Upper lobe of right lung (tissue), 1 donor: Measurements from ENCODE around the gene ECI1. TPM values are rescaled to one million over a fixed set of nuclear protein-coding genes. Genes with fewer than 3 reads are reported as not detected.

ENCODE experiments used
- ATAC-seq: fragments of 200-7000 bp; cut with Tn5 transposase; one replicate; pipeline ENCODE4 v1.9.1; 2020; ENCODE audit warnings: mild to moderate bottlenecking, moderate library complexity
- DNase-seq: peaks from one replicate; pipeline ENCODE4 v3.0.0-alpha.2; 2020
- H3K27ac ChIP-seq: fragments of 200-600 bp; one replicate; pipeline ENCODE4 v1.8.0; 2022
- H3K27me3 ChIP-seq: fragments of 200-600 bp; one replicate; pipeline ENCODE4 v1.8.0; 2022; ENCODE audit warnings: mild to moderate bottlenecking
- H3K36me3 ChIP-seq: fragments of 200-600 bp; one replicate; pipeline ENCODE4 v1.8.0; 2022
- H3K4me1 ChIP-seq: fragments of 200-600 bp; one replicate; pipeline ENCODE4 v1.8.0; 2022
- H3K4me3 ChIP-seq: fragments of 200-600 bp; one replicate; pipeline ENCODE4 v1.8.0; 2022; ENCODE audit warnings: mild to moderate bottlenecking
- H3K9me3 ChIP-seq: fragments of 200-600 bp; one replicate; pipeline ENCODE4 v1.8.0; 2022
- CTCF ChIP-seq: fragments of 200-600 bp; IDR thresholded peaks from one replicate; pipeline ENCODE4 v1.8.0; 2022; ENCODE audit warnings: antibody characterized with exemption
- intact Hi-C: fragments of 100-400 bp; cut with DNase I; formaldehyde crosslinking; loops from one replicate; pipeline ENCODE4 v1.11.0; 2022
- total RNA-seq: library from RNA; stranded (reverse); fragmentation: NEBNext Ultra II Directional; extraction: Animal tissue kit (Norgen Biotek cat#: 25700); gene quantifications from one replicate; pipeline ENCODE4 v1.2.1, GENCODE V29; 2021
- donor health status: DM: no; HTN: yes; CAD: no; lungs with severe emphysema.

Gene ECI1
- total RNA-seq, 1 donor from 2014 or later = 46.2 TPM

DNA sequence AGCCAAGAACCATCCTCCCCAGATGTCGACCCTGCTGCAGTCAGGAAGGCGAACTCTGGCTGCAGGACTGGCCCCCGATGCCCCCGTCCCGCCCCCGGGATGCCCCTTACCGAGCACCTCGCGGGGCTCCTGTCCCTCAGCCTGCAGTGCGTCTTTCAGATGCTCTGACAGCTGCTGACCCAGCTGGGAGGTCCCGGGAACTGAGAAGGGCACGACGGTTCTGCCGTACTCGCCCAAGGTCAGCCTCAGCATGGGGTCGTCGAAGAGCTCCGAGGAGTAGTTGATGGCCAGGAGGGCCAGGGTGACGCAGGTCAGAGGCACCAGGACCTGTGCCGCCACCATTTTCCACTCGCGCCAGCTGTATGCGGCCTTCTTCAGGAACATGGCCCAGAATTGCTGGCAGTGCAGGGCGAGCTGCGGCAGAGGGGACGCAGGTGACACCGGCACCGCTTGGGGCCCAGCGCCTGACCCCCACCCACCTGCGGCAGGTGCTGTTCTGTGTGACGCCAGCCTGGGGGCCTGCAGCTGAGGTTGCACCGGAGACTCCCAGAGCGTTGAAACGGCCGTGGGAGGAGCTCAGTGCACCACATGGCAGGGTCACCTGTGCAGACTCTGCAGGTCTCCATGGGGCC lies 36.6 kb upstream of the ECI1 start:
- H3K36me3 ChIP-seq = peaks cover 67% of the 10 kb centered on the region
- intact Hi-C loops = no loop called here

GRCh38 chr16:2286550-2286949 lies 35.2 kb upstream of the ECI1 start:
- H3K27me3 ChIP-seq = no peaks in the 10 kb centered on the region
- intact Hi-C loops = no loop called here
- H3K4me3 ChIP-seq = no peak overlapping the region
- no peak for TF ChIP-seq CTCF
- H3K27ac ChIP-seq = no peak overlapping the region
- DNase-seq (peak; percentile 65), ATAC-seq (no peak)
- no peaks in the 10 kb centered on the region for H3K4me1 ChIP-seq
- H3K36me3 ChIP-seq = peaks cover 53% of the 10 kb centered on the region
- no peaks in the 10 kb centered on the region for H3K9me3 ChIP-seq

More for the DNA sequence above, 36.6 kb upstream of the ECI1 start:
- ATAC-seq = no peak
- TF ChIP-seq CTCF = no peak
- no peak overlapping the region for H3K4me3 ChIP-seq
- H3K4me1 ChIP-seq = no peaks in the 10 kb centered on the region
- H3K27me3 ChIP-seq = no peaks in the 10 kb centered on the region
- no peaks in the 10 kb centered on the region for H3K9me3 ChIP-seq
- DNase-seq = no peak
- no peak overlapping the region for H3K27ac ChIP-seq

DNA sequence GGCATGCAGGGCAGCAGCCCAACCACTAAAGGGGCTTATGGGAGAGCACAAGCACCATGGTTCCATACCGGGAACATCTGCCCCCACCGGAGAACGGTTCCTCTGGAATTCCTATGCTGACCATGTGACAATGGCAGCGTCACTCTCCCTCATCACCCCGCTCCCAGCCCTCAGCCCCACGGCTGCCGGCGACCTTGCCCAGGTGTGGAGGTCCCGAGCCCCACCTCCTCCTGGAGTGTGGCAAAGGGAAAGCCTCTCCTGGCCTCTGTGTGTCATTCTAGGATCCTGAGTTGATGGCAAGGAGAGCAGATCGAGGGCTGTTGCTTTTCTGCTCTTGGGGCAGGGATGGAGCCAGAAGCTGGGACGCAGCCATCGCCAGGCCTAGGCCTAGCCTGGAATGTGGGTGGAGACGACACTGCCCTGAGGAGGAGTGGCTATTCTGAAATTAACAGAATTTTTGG lies 34.4 kb upstream of the ECI1 start:
- peaks cover 45% of the 10 kb centered on the region for H3K36me3 ChIP-seq
- H3K4me3 ChIP-seq = no peak overlapping the region
- no peaks in the 10 kb centered on the region for H3K27me3 ChIP-seq
- ATAC-seq = no peak
- H3K9me3 ChIP-seq = no peaks in the 10 kb centered on the region
- intact Hi-C loops = no loop called here
- DNase-seq = no peak
- TF ChIP-seq CTCF = no peak
- H3K27ac ChIP-seq = no peak overlapping the region
- H3K4me1 ChIP-seq = no peaks in the 10 kb centered on the region

DNA sequence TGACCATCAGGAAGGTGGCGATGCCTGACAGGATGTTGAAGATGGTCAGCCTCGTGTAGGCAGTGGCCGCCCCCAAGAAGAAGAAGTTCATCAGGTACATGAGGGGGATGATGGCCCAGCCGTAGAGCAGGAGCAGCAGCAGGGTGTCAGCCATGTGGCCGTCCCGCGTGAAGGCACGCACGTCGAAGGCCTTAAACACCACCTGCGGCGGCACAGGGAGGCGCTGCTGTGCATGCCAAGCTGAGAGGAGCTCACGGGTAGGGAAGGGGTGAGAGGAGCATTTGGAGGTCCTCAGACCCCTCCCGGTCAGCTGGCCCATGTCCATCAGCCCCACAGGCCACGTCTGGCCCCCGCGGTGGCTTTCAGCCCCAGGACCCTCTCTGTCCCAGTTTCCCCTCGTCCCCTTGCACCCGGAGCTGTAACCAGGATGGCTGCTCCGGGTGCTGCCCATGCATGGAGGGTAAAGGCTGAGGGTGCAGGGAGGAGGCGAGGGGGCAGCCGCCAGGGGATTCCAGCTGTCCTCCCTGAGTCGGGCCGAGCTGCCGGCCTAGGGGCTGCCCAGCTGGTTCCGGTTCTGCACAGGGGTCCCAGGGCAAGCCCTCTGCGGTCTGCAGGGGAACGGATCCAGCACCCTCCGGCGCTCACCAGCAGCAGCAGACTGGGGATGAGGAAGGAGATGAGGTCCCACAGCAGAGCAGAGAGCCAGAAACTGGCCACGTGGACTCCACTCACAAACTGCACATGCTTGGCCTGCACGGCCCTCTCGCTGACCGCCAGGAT lies 33.6 kb upstream of the ECI1 start:
- no peak for TF ChIP-seq CTCF
- peak; percentile 65 for DNase-seq
- H3K9me3 ChIP-seq = no peaks in the 10 kb centered on the region

DNA sequence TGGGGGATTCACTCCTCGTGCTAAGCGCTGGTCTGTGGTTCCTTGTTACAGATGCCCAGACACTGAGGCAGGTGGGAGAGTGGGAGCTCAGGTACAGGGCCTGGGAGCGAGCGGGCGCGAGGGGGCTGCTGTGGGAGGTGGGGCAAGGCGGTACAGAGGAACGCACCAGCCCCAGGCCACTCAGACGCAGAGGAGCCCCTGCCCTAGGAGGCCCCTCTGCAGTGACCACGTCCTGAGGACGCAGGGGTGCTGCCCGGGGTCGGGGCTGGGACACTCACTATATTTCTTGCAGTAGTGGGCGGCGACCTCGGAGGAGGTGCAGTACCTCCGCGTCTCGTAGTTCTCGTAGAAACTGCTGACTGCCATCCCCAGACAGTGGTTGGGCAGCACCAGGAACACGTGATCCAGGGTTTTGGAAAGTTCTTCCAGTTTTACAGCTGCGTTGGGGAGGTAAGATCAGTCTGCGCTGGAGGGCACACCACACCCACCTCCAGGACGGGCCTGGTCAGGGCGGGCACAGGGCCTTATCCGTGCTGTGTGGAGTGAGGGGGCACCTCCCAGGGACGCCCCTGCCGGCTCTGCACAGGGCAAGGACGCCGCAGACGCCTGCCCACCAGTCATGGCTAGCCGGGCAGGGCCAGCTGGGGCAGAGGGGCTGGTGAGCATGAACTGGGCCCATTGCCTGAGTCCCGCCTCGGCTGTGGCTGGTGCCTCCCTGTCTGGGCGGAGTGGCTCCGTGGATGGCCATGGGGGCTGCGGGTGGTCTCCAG lies 32.8 kb upstream of the ECI1 start:
- no peak overlapping the region for H3K4me3 ChIP-seq
- no peak overlapping the region for H3K27ac ChIP-seq
- H3K4me1 ChIP-seq = no peaks in the 10 kb centered on the region
- H3K9me3 ChIP-seq = no peaks in the 10 kb centered on the region
- no peak for TF ChIP-seq CTCF
- intact Hi-C loops = no loop called here
- peak; percentile 60 for DNase-seq
- peaks cover 41% of the 10 kb centered on the region for H3K36me3 ChIP-seq
- no peaks in the 10 kb centered on the region for H3K27me3 ChIP-seq
- ATAC-seq = peak; percentile 3

More for the DNA sequence above, 33.6 kb upstream of the ECI1 start:
- intact Hi-C loops = no loop called here
- no peaks in the 10 kb centered on the region for H3K4me1 ChIP-seq
- H3K27me3 ChIP-seq = no peaks in the 10 kb centered on the region
- H3K36me3 ChIP-seq = peaks cover 44% of the 10 kb centered on the region
- ATAC-seq = peak; percentile 1
- no peak overlapping the region for H3K4me3 ChIP-seq
- no peak overlapping the region for H3K27ac ChIP-seq
